Glutamatergic neuron (in vitro differentiated cells): ENCODE measurements around the gene FAM124A. TPM values are rescaled to one million over a fixed set of nuclear protein-coding genes. Genes with fewer than 3 reads are reported as not detected.

Source experiments
- DNase-seq: peaks from one replicate; pipeline ENCODE4 v3.0.0; 2022
- H3K27ac Mint-ChIP-seq: one replicate; pipeline ENCODE4 v1.8.0; 2020; ENCODE audit warnings: mild to moderate bottlenecking, mixed read lengths, inconsistent platforms; ENCODE audit not compliant: unreplicated experiment
- H3K27me3 Mint-ChIP-seq: one replicate; pipeline ENCODE4 v1.8.0; 2020; ENCODE audit warnings: mild to moderate bottlenecking, moderate library complexity, mixed read lengths, inconsistent platforms; ENCODE audit not compliant: unreplicated experiment
- H3K36me3 Mint-ChIP-seq: one replicate; pipeline ENCODE4 v1.8.0; 2020; ENCODE audit warnings: mild to moderate bottlenecking, mixed read lengths, inconsistent platforms; ENCODE audit not compliant: unreplicated experiment
- H3K4me1 Mint-ChIP-seq: one replicate; pipeline ENCODE4 v1.8.0; 2020; ENCODE audit warnings: mild to moderate bottlenecking, low read depth, mixed read lengths, inconsistent platforms; ENCODE audit not compliant: unreplicated experiment
- H3K4me3 Mint-ChIP-seq: one replicate; pipeline ENCODE4 v1.8.0; 2020; ENCODE audit warnings: mild to moderate bottlenecking, mixed read lengths, inconsistent platforms; ENCODE audit not compliant: unreplicated experiment
- H3K9me3 Mint-ChIP-seq: one replicate; pipeline ENCODE4 v1.8.0; 2020; ENCODE audit warnings: mild to moderate bottlenecking, moderate library complexity, mixed read lengths, inconsistent platforms; ENCODE audit not compliant: unreplicated experiment
- CTCF ChIP-seq: fragments of 200-600 bp; sonication (generic); IDR thresholded peaks from one replicate; pipeline ENCODE4 v1.5.0; 2021; ENCODE audit not compliant: partially characterized antibody, unreplicated experiment
- total RNA-seq: library from RNA; stranded (reverse); fragmentation: NEBNext Ultra II Directional; extraction: Animal tissue kit (Norgen Biotek cat#: 25700); gene quantifications from one replicate; pipeline ENCODE4 v1.2.1, GENCODE V29; 2021; ENCODE audit not compliant: unreplicated experiment

Gene FAM124A
- total RNA-seq, 1 donor from 2014 or later: 3.7 TPM

- Mint-ChIP-seq H3K36me3 (no peaks in the 10 kb centered on the region), H3K9me3 (no peaks in the 10 kb centered on the region), H3K4me1 (peaks cover 6% of the 10 kb centered on the region), H3K27me3 (peaks cover 2% of the 10 kb centered on the region), H3K4me3 (no peak overlapping the region), H3K27ac (no peak overlapping the region)
- no peak for TF ChIP-seq CTCF
- no peak for DNase-seq
These were observed 111.2 kb downstream of the FAM124A start for GRCh38 chr13:51333421-51333820.

DNA sequence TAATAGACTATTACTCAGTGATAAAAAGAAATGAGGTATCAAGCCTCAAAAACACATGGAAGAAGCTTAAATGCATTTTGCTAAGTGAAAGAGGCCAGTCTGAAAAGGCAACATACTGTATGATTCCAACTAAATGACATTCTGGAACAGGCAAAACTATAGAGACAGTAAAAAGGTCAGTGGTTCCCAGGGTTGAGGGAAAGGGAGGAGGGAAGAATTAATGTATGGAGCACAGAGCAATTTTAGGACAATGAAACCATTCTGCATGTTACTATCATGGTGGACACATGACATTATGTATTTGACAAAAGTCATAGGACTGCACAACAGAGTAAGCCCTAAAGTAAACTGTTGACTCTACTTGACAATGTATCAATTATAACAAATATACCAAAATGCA is 111.6 kb downstream of the FAM124A start:
- Mint-ChIP-seq H3K27ac (no peak overlapping the region), H3K36me3 (no peaks in the 10 kb centered on the region), H3K27me3 (peaks cover 2% of the 10 kb centered on the region), H3K4me1 (peaks cover 7% of the 10 kb centered on the region), H3K4me3 (no peak overlapping the region), H3K9me3 (no peaks in the 10 kb centered on the region)
- no peak for TF ChIP-seq CTCF
- no peak for DNase-seq

Other genes with a start within 250 kb of the FAM124A start
- not detected for gene C13orf42, start 111.1 kb upstream of the FAM124A start, total RNA-seq
- not detected for gene SERPINE3, start 117.3 kb downstream of the FAM124A start, total RNA-seq
- 35.6 TPM for gene INTS6, start 230.6 kb downstream of the FAM124A start, total RNA-seq